Subcutaneous adipose tissue (tissue), 4 donors: ENCODE results near the gene CBX1. TPM values are rescaled to one million over a fixed set of nuclear protein-coding genes. Genes with fewer than 3 reads are reported as not detected.

Experiments used
- total RNA-seq, 4 donors: library from RNA; depleted of rRNA; stranded (reverse); fragments of >200 nt; gene quantifications; one replicate each; pipeline ENCODE4 v1.1.0, GENCODE V29; 2016
- TF ChIP-seq, protein P1 (sequence below): fragments of 450-650 bp; IDR thresholded peaks from one replicate; pipeline ENCODE4 v1.5.1; 2016; ENCODE audit warnings: low read depth, mild to moderate bottlenecking, control low read depth, antibody characterized with exemption, moderate library complexity

The CBX1 gene
- total RNA-seq, 4 donors from 2014 or later, result 21.1 to 32.8 (median 27.9) TPM

DNA sequence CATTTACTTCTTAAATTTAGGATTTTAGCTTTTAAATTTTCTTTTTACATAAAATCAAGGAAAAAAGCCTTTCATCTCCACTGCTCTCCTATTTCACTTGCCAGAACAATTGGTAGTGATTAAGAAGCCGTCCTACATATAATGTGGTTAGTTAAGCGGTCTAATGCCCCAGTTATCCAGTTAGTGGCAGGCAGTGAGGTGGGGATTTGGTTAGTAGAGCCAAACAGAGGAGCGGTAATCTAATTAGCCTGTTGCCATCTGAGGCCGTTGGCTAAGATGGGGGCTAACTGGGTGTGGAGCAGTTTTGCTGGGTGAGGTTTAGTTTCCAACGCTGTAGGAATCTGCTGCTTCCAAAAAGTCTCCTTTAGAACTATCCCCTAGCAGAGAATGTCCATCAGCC, 28.7 kb upstream of the CBX1 start:
- TF ChIP-seq, protein P1, sequence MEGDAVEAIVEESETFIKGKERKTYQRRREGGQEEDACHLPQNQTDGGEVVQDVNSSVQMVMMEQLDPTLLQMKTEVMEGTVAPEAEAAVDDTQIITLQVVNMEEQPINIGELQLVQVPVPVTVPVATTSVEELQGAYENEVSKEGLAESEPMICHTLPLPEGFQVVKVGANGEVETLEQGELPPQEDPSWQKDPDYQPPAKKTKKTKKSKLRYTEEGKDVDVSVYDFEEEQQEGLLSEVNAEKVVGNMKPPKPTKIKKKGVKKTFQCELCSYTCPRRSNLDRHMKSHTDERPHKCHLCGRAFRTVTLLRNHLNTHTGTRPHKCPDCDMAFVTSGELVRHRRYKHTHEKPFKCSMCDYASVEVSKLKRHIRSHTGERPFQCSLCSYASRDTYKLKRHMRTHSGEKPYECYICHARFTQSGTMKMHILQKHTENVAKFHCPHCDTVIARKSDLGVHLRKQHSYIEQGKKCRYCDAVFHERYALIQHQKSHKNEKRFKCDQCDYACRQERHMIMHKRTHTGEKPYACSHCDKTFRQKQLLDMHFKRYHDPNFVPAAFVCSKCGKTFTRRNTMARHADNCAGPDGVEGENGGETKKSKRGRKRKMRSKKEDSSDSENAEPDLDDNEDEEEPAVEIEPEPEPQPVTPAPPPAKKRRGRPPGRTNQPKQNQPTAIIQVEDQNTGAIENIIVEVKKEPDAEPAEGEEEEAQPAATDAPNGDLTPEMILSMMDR, result no peak

DNA sequence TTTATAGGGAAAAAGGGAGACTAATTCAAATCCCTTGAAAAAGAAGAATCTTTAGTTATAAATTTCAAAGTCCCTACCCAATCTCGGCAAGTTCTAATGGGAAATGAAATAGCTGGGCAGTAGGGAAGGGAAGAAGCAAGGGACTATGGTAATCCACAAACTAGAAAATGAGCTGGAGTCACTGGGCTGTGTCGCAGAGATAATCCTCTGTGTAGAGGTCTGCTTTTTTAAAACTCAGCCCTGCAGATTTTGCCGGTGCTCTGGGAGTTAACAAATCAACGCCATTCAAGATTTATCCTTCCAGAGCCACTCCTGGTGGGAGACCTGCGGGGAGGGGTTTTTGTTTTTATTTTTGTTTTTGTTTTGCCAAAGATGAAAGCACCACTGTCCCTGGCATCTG, 27.1 kb upstream of the CBX1 start:
- TF ChIP-seq, protein P1, result no peak

DNA sequence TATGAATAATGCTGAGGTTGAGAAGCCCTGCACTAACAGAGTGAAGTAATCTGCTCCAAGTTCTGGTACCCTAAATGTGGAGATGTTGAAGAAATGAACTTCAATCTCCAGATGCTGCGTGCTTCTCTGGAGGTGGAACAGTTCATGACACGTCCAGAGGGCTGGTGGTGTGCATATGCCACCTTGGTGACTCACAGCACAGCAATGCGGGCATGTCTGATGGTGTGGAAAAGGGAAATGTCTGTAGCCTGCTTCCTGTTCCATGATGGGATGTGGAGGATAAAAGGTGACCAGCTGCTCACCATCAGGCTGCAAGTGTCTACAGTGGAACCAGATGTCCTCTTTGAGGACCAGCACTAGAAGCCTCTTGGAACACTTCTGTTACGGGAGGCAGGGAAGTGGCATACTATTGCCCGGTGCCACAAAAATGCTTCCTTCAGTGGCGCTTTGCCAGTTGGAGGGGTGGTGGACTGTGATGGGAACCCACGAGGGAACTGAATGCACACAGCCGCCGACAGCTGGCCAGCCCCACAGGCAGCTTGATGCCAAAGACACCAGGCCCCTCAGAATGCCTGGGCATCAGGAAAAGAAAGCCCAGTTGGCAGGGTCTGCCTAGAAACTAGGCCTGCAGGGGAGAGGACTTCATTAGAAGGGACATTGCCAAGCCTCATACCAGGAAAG, 26.2 kb upstream of the CBX1 start:
- TF ChIP-seq, protein P1, result no peak

DNA sequence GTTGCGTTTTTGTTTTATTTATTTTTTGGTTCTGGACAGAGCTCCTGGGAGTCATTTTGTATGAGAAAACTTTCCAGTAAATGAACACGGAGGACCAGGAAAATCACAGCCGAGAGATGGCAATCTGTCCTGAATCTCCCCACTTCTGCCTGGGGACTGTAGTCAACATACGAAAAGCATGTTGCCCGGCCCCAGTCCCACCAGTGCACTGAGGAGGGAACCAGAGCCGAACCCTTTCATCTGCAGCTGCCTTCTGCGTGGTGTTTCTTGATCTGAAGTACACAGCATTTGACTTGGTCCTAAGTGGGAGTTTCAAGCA, 25.2 kb upstream of the CBX1 start:
- TF ChIP-seq, protein P1, result no peak

DNA sequence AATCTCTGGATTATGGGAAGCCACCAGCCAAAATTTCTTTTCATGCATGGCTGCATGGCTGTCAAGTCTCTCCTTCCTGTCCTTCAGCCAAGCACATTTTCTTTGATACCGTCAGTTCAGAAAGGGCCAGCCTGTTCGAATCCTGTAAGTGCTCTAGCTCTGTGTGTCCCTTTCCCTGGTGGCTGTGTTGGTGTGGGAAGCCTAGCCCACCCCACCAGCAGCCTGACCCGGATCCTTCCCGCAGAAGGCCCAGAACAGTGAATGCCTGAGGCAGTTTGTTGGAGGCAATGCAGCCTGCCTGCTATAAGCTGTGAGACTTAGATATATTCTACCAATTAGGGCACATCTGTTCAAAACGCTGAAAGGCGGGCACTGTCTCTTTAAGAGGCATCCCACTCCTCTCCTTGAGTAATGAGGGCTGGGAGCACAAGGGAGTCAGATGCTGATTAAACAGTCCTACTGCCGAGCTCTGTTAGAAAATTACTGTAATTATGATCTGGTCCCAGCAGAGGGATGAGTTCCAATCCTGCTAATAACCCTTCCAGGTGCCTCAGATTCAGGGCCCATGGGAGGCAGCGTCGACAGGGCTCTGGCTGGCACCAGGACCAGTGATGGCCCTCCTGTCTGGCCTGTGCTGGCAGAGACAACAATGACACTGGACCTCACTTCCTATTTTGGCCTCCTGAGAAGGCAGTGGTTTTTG, 24.7 kb upstream of the CBX1 start:
- TF ChIP-seq, protein P1, result no peak

DNA sequence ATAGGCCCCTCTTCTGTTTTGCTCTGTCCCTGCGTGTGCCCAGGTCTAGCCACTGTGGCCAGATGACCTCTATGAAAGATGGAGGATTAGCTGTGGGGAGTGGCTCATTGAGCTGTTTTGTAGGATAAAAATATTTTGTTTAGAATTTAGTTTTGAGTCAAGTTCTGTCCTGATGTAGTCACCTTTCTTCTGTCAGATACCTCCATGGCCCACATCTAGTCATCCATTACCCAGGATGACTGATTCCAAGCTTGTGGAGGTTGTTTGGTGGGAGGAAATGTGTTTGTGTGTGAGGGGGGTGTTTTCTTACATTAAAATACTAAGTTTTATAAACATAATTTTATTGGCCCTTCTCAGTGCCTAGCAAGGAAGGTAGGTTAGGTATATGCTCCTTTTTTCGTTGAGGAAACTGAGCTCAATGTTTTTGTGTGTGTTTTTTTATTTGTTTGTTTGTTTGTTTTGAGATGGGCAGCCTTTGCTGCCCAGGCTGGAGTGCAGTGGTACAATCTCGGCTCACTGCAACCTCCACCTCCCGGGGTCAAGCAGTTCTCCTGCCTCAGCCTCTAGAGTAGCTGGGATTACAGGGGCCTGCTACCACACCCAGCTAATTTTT, 22.6 kb upstream of the CBX1 start:
- TF ChIP-seq, protein P1, result no peak

DNA sequence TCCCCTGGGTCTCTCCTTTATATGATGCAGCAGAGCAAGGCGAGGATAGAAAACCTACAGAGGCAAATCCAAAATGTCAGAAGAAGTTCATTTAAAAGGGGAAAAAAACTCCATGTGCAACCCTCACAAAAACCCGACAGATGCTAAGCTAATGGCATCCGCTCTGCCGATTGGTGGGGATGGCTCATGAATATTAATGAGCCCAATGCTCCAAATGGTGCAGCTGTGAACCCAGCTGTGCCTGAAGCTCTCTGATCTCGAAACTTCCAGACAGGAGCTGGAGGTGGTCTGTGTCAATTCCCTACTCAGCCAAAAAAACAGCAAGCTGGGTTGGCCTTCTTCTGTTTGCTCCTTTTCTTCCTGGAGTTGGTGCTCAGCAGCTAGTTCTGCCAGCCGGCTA, 21.8 kb upstream of the CBX1 start:
- TF ChIP-seq, protein P1, result no peak
